ENCODE results near the gene GLIS1.

GRCh38 chr1:53526451-53527101 is 212.4 kb downstream of the GLIS1 start:
- TF ChIP-seq POLR2AphosphoS5 (IDR thresholded peaks at IDR 0.05; ENCODE audit: borderline replicate concordance, low read depth, low read length) = no peak
- no peak for TF ChIP-seq EZH2 (IDR thresholded peaks at IDR 0.05)

Measured in SK-N-MC (cell line).